DND-41 (cell line): Measurements from ENCODE around the gene KIF14.

ENCODE experiments used
- ATAC-seq: fragments of 200-7000 bp; cut with Tn5 transposase; 3 replicates; pipeline ENCODE4 v1.9.1; 2021; ENCODE audit warnings: low read depth; ENCODE audit not compliant: insufficient read depth
- DNase-seq: peaks from one replicate; pipeline ENCODE4 v3.0.0-alpha.2; 2020
- H2AFZ ChIP-seq: 2 replicates; pipeline ENCODE4 v1.6.0; 2012; ENCODE audit warnings: low read depth, low read length
- H3K27ac ChIP-seq: 2 replicates; pipeline ENCODE4 v1.5.1; 2012; ENCODE audit warnings: low read length, inconsistent platforms
- H3K27me3 ChIP-seq: fragments of 200-600 bp; sonication (generic); 2 replicates; pipeline ENCODE4 v1.6.0; 2012; ENCODE audit warnings: low read length, mild to moderate bottlenecking, inconsistent platforms; ENCODE audit not compliant: insufficient read depth, poor library complexity
- H3K36me3 ChIP-seq: 2 replicates; pipeline ENCODE4 v1.5.1; 2012; ENCODE audit warnings: low read length, inconsistent platforms; ENCODE audit not compliant: insufficient read depth
- H3K4me1 ChIP-seq: 2 replicates; pipeline ENCODE4 v1.5.1; 2012; ENCODE audit warnings: mild to moderate bottlenecking, low read length; ENCODE audit not compliant: insufficient read depth
- H3K4me2 ChIP-seq: 2 replicates; pipeline ENCODE4 v1.6.0; 2012; ENCODE audit warnings: mild to moderate bottlenecking, moderate library complexity, low read length, inconsistent platforms; ENCODE audit not compliant: insufficient read depth
- H3K4me3 ChIP-seq, 2 experiments: fragments of 200-600 bp in 1 of 2; shearing (Covaris generic) in 1 of 2; 2 replicates each; pipeline ENCODE4 v1.5.1; 2012 to 2016; ENCODE audit warnings: inconsistent platforms in 2 of 2, low read length in 2 of 2, mild to moderate bottlenecking in 2 of 2, low read depth in 1 of 2, moderate library complexity in 1 of 2
- H3K79me2 ChIP-seq: 2 replicates; pipeline ENCODE4 v1.6.0; 2012; ENCODE audit warnings: low read length, inconsistent platforms; ENCODE audit not compliant: insufficient read depth
- H3K9ac ChIP-seq: 2 replicates; pipeline ENCODE4 v1.6.0; 2012; ENCODE audit warnings: low read depth, mild to moderate bottlenecking, inconsistent platforms, low read length, moderate library complexity
- H3K9me3 ChIP-seq: 2 replicates; pipeline ENCODE4 v1.5.1; 2012; ENCODE audit warnings: low read length, moderate library complexity, mild to moderate bottlenecking, inconsistent platforms; ENCODE audit not compliant: insufficient read depth, severe bottlenecking
- H4K20me1 ChIP-seq: 2 replicates; pipeline ENCODE4 v1.6.0; 2012; ENCODE audit warnings: low read length; ENCODE audit not compliant: insufficient read depth
- CTCF ChIP-seq: IDR thresholded peaks from 2 replicates; pipeline ENCODE4 v1.5.1; 2012; ENCODE audit warnings: borderline replicate concordance, low read length, moderate library complexity, mild to moderate bottlenecking; ENCODE audit not compliant: poor library complexity, severe bottlenecking; ENCODE audit errors: extremely low read depth
- EZH2 ChIP-seq: IDR thresholded peaks from 3 replicates; pipeline ENCODE4 v1.6.1; 2012; ENCODE audit warnings: borderline replicate concordance, low read depth, mild to moderate bottlenecking, moderate library complexity, low read length, inconsistent platforms; ENCODE audit not compliant: severe bottlenecking

The KIF14 gene

GRCh38 chr1:200524092-200524491, 96.5 kb downstream of the KIF14 start:
- no peaks in the 10 kb centered on the region for H3K79me2 ChIP-seq
- H3K27me3 ChIP-seq: no peaks in the 10 kb centered on the region
- ATAC-seq (no peak), DNase-seq (no peak)
- H4K20me1 ChIP-seq: no peaks in the 10 kb centered on the region
- H3K4me2 ChIP-seq: no peak overlapping the region
- H3K4me3 ChIP-seq: no peak overlapping the region
- no peaks in the 10 kb centered on the region for H3K9me3 ChIP-seq
- H2AFZ ChIP-seq: no peak overlapping the region
- TF ChIP-seq EZH2: no peak
- TF ChIP-seq CTCF: no peak
- peaks cover 8% of the 10 kb centered on the region for H3K4me1 ChIP-seq
- H3K9ac ChIP-seq: no peak overlapping the region
- no peak overlapping the region for H3K27ac ChIP-seq
- H3K36me3 ChIP-seq: no peaks in the 10 kb centered on the region

GRCh38 chr1:200520735-200521134, 99.8 kb downstream of the KIF14 start:
- no peak for TF ChIP-seq EZH2
- TF ChIP-seq CTCF: no peak
- H3K79me2 ChIP-seq: no peaks in the 10 kb centered on the region

GRCh38 chr1:200518524-200518923, 102.0 kb downstream of the KIF14 start:
- ATAC-seq (no peak), DNase-seq (no peak)
- Histone ChIP-seq H3K9me3 (no peaks in the 10 kb centered on the region), H3K4me3 (no peak overlapping the region), H3K9ac (no peak overlapping the region), H2AFZ (no peak overlapping the region), H4K20me1 (no peaks in the 10 kb centered on the region), H3K27me3 (peaks cover 3% of the 10 kb centered on the region), H3K79me2 (no peaks in the 10 kb centered on the region), H3K4me1 (no peaks in the 10 kb centered on the region), H3K4me2 (no peak overlapping the region), H3K27ac (no peak overlapping the region), H3K36me3 (no peaks in the 10 kb centered on the region)
- TF ChIP-seq CTCF (no peak), EZH2 (no peak)

More at GRCh38 chr1:200520735-200521134, 99.8 kb downstream of the KIF14 start:
- Histone ChIP-seq H3K27me3 (no peaks in the 10 kb centered on the region), H4K20me1 (no peaks in the 10 kb centered on the region), H3K4me1 (no peaks in the 10 kb centered on the region), H2AFZ (no peak overlapping the region), H3K36me3 (no peaks in the 10 kb centered on the region), H3K4me2 (no peak overlapping the region), H3K27ac (no peak overlapping the region), H3K4me3 (no peak overlapping the region), H3K9ac (no peak overlapping the region), H3K9me3 (no peaks in the 10 kb centered on the region)
- DNase-seq (no peak), ATAC-seq (no peak)

GRCh38 chr1:200512191-200512590, 108.4 kb downstream of the KIF14 start:
- Histone ChIP-seq H3K36me3 (no peaks in the 10 kb centered on the region), H3K9me3 (no peaks in the 10 kb centered on the region), H4K20me1 (no peaks in the 10 kb centered on the region), H3K27ac (no peak overlapping the region), H3K4me1 (no peaks in the 10 kb centered on the region), H2AFZ (no peak overlapping the region), H3K79me2 (no peaks in the 10 kb centered on the region), H3K4me2 (no peak overlapping the region), H3K27me3 (peaks cover 3% of the 10 kb centered on the region), H3K4me3 (no peak overlapping the region), H3K9ac (no peak overlapping the region)
- DNase-seq: no peak
- TF ChIP-seq CTCF (no peak), EZH2 (no peak)
- ATAC-seq: no peak
